ENCODE results near the gene HIPK2.

HIPK2 gene

DNA sequence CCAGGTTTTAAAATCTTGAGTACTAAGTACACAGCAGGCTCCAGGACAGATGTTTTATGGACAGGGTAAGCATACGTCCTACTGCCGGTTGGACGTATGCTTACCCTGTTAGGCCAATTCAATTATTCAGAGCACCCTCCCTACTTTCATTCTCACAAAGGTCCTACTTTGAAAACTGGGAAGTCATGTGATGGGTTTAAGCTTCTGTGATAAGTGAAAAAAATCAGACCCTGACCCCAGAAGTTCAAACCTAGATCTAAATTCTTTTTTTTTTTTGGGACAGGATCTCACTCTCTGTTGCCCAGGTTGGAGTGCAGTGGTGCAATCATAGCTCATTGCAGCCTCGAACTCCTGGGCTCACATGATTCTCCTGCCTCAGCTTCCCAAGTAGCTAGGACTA, 55.2 kb downstream of the HIPK2 start:
- no peak for DNase-seq (ENCODE audit: low spot score)
- TF ChIP-seq, protein P1, sequence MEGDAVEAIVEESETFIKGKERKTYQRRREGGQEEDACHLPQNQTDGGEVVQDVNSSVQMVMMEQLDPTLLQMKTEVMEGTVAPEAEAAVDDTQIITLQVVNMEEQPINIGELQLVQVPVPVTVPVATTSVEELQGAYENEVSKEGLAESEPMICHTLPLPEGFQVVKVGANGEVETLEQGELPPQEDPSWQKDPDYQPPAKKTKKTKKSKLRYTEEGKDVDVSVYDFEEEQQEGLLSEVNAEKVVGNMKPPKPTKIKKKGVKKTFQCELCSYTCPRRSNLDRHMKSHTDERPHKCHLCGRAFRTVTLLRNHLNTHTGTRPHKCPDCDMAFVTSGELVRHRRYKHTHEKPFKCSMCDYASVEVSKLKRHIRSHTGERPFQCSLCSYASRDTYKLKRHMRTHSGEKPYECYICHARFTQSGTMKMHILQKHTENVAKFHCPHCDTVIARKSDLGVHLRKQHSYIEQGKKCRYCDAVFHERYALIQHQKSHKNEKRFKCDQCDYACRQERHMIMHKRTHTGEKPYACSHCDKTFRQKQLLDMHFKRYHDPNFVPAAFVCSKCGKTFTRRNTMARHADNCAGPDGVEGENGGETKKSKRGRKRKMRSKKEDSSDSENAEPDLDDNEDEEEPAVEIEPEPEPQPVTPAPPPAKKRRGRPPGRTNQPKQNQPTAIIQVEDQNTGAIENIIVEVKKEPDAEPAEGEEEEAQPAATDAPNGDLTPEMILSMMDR (IDR thresholded peaks at IDR 0.05; ENCODE audit: borderline replicate concordance, control extremely low read depth, extremely low read depth, insufficient read depth, missing control alignments) = no peak
- in situ Hi-C loops (cut with MboI; ENCODE audit: low sequenced_read_pairs, unreplicated experiment) = no loop called here

DNA sequence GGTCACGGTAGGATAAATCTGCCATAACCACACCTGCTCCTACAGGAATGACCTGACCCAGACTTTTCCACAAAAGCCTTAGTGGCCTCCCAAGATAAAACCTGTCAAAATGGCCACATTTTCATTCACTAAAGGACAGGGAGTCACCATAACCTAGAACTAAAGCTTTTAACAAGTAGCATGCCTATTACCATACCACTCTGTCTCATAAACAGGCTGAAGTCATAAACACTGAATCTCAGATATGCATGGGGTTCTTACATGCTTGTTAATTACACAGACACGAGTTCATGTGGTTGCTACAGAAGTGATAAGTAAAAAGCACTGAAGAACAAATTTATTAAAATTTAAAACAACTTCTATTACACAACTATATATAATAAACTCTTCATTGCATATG, 56.0 kb downstream of the HIPK2 start:
- TF ChIP-seq, protein P1 (IDR thresholded peaks at IDR 0.05; ENCODE audit: borderline replicate concordance, control extremely low read depth, extremely low read depth, insufficient read depth, missing control alignments) = no peak
- no peak for DNase-seq (ENCODE audit: low spot score)
- in situ Hi-C loops (cut with MboI; ENCODE audit: low sequenced_read_pairs, unreplicated experiment) = no loop called here

DNA sequence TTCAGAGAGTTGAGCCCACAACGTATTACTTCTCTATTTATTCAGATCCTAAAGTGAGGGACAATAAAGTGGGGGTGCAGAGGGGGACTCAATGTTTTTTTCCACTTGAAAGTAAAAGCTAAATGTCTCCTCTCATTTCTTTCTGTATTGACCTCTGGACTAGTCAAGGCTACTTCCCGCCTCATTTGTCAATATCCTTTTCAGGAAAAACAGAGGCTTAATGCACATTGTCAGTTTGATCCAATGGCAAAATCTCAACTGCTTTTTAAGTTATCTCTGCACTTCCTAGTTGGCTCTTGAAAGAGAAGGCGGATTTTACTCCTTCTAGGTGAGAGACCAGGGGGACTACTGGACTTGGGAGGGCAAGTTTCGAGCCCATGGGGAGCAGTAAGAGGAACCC, 56.4 kb downstream of the HIPK2 start:
- in situ Hi-C loops (cut with MboI; ENCODE audit: low sequenced_read_pairs, unreplicated experiment) = no loop called here

DNA sequence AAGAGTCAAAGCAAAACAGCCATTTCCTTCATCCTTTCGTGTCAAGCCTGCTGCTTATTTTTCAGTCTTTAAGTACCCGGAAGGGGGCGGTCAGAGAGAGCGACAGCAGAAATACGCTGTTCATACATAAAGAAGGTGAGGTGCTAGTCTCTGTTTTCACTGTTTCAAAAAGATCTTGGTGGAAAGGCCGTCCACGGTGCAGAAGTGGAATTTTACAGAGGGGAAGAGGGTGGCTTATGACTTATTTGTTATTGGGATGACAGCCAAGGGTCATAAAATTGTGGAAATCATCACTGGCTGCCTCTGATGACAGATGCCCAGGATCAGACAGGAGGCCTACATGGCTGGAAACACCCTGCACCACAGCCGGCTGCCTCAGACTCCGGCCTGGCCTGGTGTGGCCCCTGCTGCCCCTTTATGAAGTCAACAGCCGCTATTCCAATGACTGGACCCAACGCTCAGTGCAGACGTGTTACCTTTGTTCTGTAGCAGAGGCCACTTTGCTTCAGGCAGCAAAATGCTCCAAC, 57.0 kb downstream of the HIPK2 start:
- DNase-seq (ENCODE audit: low spot score) = peak; percentile 55
- TF ChIP-seq, protein P1 (IDR thresholded peaks at IDR 0.05; ENCODE audit: borderline replicate concordance, control extremely low read depth, extremely low read depth, insufficient read depth, missing control alignments) = no peak

More for the DNA sequence above, 56.4 kb downstream of the HIPK2 start:
- no peak for DNase-seq (ENCODE audit: low spot score)
- TF ChIP-seq, protein P1 (IDR thresholded peaks at IDR 0.05; ENCODE audit: borderline replicate concordance, control extremely low read depth, extremely low read depth, insufficient read depth, missing control alignments) = no peak

DNA sequence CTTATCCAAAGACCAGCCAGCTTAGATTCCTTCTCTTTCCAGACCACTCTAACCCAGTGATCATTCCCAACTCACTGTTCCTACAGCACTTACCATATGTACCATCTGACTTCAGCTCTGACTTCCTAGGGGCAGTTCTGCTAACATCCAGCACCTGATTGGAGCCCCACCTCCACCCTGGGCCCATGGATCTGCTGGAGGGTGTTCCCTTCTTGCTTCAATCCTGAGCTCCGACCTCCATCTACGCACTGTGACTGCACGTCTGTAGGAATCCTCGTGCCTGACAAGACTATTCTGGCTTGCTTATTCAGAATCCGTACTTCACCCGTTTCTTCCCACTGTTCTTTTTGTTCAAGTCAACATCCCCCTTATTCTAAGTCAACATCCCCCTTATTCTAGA, 57.6 kb downstream of the HIPK2 start:
- DNase-seq (ENCODE audit: low spot score) = no peak
- in situ Hi-C loops (cut with MboI; ENCODE audit: low sequenced_read_pairs, unreplicated experiment) = no loop called here
- TF ChIP-seq, protein P1 (IDR thresholded peaks at IDR 0.05; ENCODE audit: borderline replicate concordance, control extremely low read depth, extremely low read depth, insufficient read depth, missing control alignments) = no peak

More for the DNA sequence above, 57.0 kb downstream of the HIPK2 start:
- in situ Hi-C loops (cut with MboI; ENCODE audit: low sequenced_read_pairs, unreplicated experiment) = no loop called here

DNA sequence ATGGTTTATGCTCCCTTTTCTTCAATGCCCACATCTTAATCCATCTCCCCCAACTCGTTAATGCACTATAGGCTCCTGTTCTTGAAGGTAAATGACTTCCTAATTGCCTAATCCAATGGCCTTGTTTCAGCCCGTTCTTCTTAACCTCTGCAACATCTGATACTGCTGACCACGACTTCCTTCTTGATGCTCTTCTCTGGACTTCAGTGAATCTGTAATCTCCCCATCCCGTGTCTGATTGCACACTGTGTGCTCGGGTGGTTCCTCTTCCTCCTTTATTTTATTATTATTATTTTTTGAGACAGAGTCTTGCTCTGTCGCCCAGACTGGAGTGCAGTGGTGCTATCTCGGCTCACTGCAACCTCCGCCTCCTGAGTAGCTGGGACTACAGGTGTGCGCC, 58.9 kb downstream of the HIPK2 start:
- in situ Hi-C loops (cut with MboI; ENCODE audit: low sequenced_read_pairs, unreplicated experiment) = no loop called here

More for the DNA sequence above, 58.9 kb downstream of the HIPK2 start:
- no peak for DNase-seq (ENCODE audit: low spot score)
- TF ChIP-seq, protein P1 (IDR thresholded peaks at IDR 0.05; ENCODE audit: borderline replicate concordance, control extremely low read depth, extremely low read depth, insufficient read depth, missing control alignments) = no peak
